GM10248 (cell line): ENCODE data around the gene ARID5B.

Experiments
- CTCF ChIA-PET: fragments of 300-600 bp; sonication (Branson Sonifier 250); formaldehyde crosslinking; extraction: SDS; loops from one replicate; lab custom pipeline; 2021; ENCODE audit warnings: antibody characterized with exemption; lab: Yijun Ruan, JAX
- POLR2A ChIA-PET: fragments of 350-650 bp; sonication (Branson Sonifier 250); formaldehyde crosslinking; extraction: SDS; loops from one replicate; lab custom pipeline; 2020; ENCODE audit warnings: antibody characterized with exemption; lab: Yijun Ruan, JAX
- DNase-seq: peaks from one replicate; pipeline ENCODE4 v3.0.0; 2012; ENCODE audit errors: extremely low spot score
- CTCF ChIP-seq: IDR thresholded peaks from 2 replicates; pipeline ENCODE4 v1.5.1; 2012; ENCODE audit warnings: mild to moderate bottlenecking, low read depth; ENCODE audit errors: extremely low read depth, missing control alignments, control extremely low read depth

Gene ARID5B

GRCh38 chr10:62034096-62034640 lies 132.7 kb downstream of the ARID5B start:
- DNase-seq: no peak
- ChIA-PET POLR2A (no interaction called here), CTCF (interaction anchor here (1.1 to 18.5 kb wide), 3 partner anchors 9 to 212 kb away, joined by 3 to 245 read pairs (median 147); no protein-coding TSS in a partner anchor)
- TF ChIP-seq CTCF: no peak

GRCh38 chr10:62036186-62037081 lies 134.9 kb downstream of the ARID5B start:
- ChIA-PET POLR2A (no interaction called here), CTCF (interaction anchor here (1.5 to 18.5 kb wide), 5 partner anchors 11 to 209 kb away, joined by 3 to 245 read pairs (median 61); no protein-coding TSS in a partner anchor)
- no peak for DNase-seq
- no peak for TF ChIP-seq CTCF

- CTCF ChIA-PET: interaction anchor here (1.5 to 18.5 kb wide), 9 partner anchors 11 to 228 kb away, joined by 3 to 245 read pairs (median 8); no protein-coding TSS in a partner anchor
- POLR2A ChIA-PET: no interaction called here
- no peak for TF ChIP-seq CTCF
- no peak for DNase-seq
These were observed 135.8 kb downstream of the ARID5B start for GRCh38 chr10:62037166-62037831.

- ChIA-PET POLR2A (no interaction called here), CTCF (interaction anchor here (1.0 to 18.5 kb wide), 20 partner anchors 11 to 231 kb away, joined by 3 to 245 read pairs (median 6); partner anchors contain the start of gene RTKN2)
- TF ChIP-seq CTCF: no peak
- DNase-seq: no peak
These were observed 136.6 kb downstream of the ARID5B start for GRCh38 chr10:62037890-62038608.

- TF ChIP-seq CTCF: peak; percentile 82
- ChIA-PET POLR2A (no interaction called here), CTCF (interaction anchor here (0.9 to 18.5 kb wide), 26 partner anchors 10 to 230 kb away, joined by 3 to 245 read pairs (median 4); partner anchors contain the start of gene RTKN2)
- peak; percentile 63 for DNase-seq
These were observed 137.2 kb downstream of the ARID5B start for GRCh38 chr10:62038609-62039190.
